Measurements from ENCODE around the gene RAD51B. TPM values are rescaled to one million over a fixed set of nuclear protein-coding genes. Genes with fewer than 3 reads are reported as not detected.

Gene RAD51B
- total and polyA plus RNA-seq, 2 experiments from 2014 or later = 11.7 to 17.8 TPM

- Histone ChIP-seq H3K36me3 (no peaks in the 10 kb centered on the region), H3K4me1 (ENCODE audit: low read depth) (peaks cover 9% of the 10 kb centered on the region), H3K27ac (no peak overlapping the region), H3K9me3 (ENCODE audit: low read depth) (no peaks in the 10 kb centered on the region), H3K27me3 (no peaks in the 10 kb centered on the region), H3K4me3 (no peak overlapping the region)
- no peak for TF ChIP-seq CTCF (IDR thresholded peaks at IDR 0.05; ENCODE audit: low read depth, low read length)
- DNase-seq (ENCODE audit: low read depth in 1 of 2, low spot score in 1 of 2) = peak in 1 of 2 donors; percentile 48
These were observed 412.3 kb downstream of the RAD51B start for GRCh38 chr14:68231898-68232297.

- no peak for TF ChIP-seq CTCF (IDR thresholded peaks at IDR 0.05; ENCODE audit: low read depth, low read length)
- Histone ChIP-seq H3K36me3 (no peaks in the 10 kb centered on the region), H3K27me3 (no peaks in the 10 kb centered on the region), H3K27ac (no peak overlapping the region), H3K4me1 (ENCODE audit: low read depth) (peaks cover 9% of the 10 kb centered on the region), H3K9me3 (ENCODE audit: low read depth) (no peaks in the 10 kb centered on the region), H3K4me3 (no peak overlapping the region)
- peak; percentile 49 to 99 for DNase-seq (ENCODE audit: low read depth in 1 of 2, low spot score in 1 of 2)
These were observed 412.9 kb downstream of the RAD51B start for GRCh38 chr14:68232300-68233055.

- H3K27me3 ChIP-seq = no peaks in the 10 kb centered on the region
- H3K27ac ChIP-seq = no peak overlapping the region
- no peak for TF ChIP-seq CTCF (IDR thresholded peaks at IDR 0.05; ENCODE audit: low read depth, low read length)
- no peak overlapping the region for H3K4me3 ChIP-seq
- no peak for DNase-seq (ENCODE audit: low read depth in 1 of 2, low spot score in 1 of 2)
- H3K4me1 ChIP-seq (ENCODE audit: low read depth) = peaks cover 9% of the 10 kb centered on the region
- no peaks in the 10 kb centered on the region for H3K9me3 ChIP-seq (ENCODE audit: low read depth)
- no peaks in the 10 kb centered on the region for H3K36me3 ChIP-seq
These were observed 413.7 kb downstream of the RAD51B start for GRCh38 chr14:68233101-68233784.

GRCh38 chr14:68234101-68234905, 414.7 kb downstream of the RAD51B start:
- TF ChIP-seq CTCF (IDR thresholded peaks at IDR 0.05; ENCODE audit: low read depth, low read length) = no peak
- no peak overlapping the region for H3K4me3 ChIP-seq
- H3K36me3 ChIP-seq = no peaks in the 10 kb centered on the region
- no peak for DNase-seq (ENCODE audit: low read depth in 1 of 2, low spot score in 1 of 2)
- H3K27ac ChIP-seq = no peak overlapping the region
- no peaks in the 10 kb centered on the region for H3K9me3 ChIP-seq (ENCODE audit: low read depth)
- no peaks in the 10 kb centered on the region for H3K27me3 ChIP-seq
- H3K4me1 ChIP-seq (ENCODE audit: low read depth) = peaks cover 9% of the 10 kb centered on the region

GRCh38 chr14:68235011-68235410, 415.4 kb downstream of the RAD51B start:
- H3K4me3 ChIP-seq = no peak overlapping the region
- no peak for TF ChIP-seq CTCF (IDR thresholded peaks at IDR 0.05; ENCODE audit: low read depth, low read length)
- DNase-seq (ENCODE audit: low read depth in 1 of 2, low spot score in 1 of 2) = no peak
- no peak overlapping the region for H3K27ac ChIP-seq
- H3K9me3 ChIP-seq (ENCODE audit: low read depth) = no peaks in the 10 kb centered on the region
- peaks cover 14% of the 10 kb centered on the region for H3K4me1 ChIP-seq (ENCODE audit: low read depth)
- H3K36me3 ChIP-seq = no peaks in the 10 kb centered on the region
- no peaks in the 10 kb centered on the region for H3K27me3 ChIP-seq
